Measurements from ENCODE around the gene ZNF337. TPM values are rescaled to one million over a fixed set of nuclear protein-coding genes. Genes with fewer than 3 reads are reported as not detected.
"Not testable (repeated sequence)": the region's sequence is repeated elsewhere in the genome, so short reads cannot be mapped to it uniquely, and the experiment has no call there.

Gene ZNF337
- total and polyA plus RNA-seq, 2 donors (not counting 1 experiment from before 2014, with no cell fraction given), result 16.2 to 24.7 TPM

DNA sequence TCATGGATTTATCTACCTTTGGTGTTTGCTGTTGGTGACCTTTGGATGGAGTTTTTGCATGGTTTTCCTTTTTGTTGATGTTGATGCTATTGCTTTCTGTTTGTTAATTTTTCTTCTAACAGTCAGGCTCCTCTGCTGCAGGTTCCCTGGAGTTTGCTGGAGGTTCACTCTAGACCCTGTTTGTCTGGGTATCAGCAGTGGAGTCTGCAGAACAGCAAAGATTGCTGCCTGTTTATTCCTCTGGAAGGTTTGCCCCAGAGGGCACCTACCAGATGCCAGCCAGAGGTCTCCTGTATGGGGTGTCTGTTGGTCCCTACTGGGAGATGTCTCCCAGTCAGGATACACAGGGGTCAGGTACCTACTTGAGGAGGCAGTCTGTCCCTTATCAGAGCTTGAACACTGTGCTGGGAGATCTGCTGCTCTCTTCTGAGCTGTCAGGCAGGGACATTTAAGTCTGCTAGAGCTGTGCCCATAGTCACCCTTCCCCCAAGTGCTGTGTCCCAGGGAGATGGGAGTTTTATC lies 9.2 kb upstream of the ZNF337 start:
- no peaks in the 10 kb centered on the region for H3K9me3 Mint-ChIP-seq (ENCODE audit: insufficient read depth)
- Histone ChIP-seq H3K9ac (ENCODE audit: low read length) (no peak overlapping the region), H3K27me3 (replicated peaks in 1 of 4; ENCODE audit: control extremely low read depth in 1 of 4, control insufficient read depth in 3 of 4, insufficient read depth in 4 of 4, low read length in 3 of 4) (no peaks in the 10 kb centered on the region), H3K4me3 (ENCODE audit: control extremely low read depth in 1 of 5, extremely low read depth in 1 of 5, insufficient read depth in 1 of 5, low read depth in 2 of 5, low read length in 4 of 5) (no peak overlapping the region), H3K79me2 (ENCODE audit: control insufficient read depth, insufficient read depth, low read length) (peaks cover 10% of the 10 kb centered on the region), H3K27ac (ENCODE audit: low read length in 2 of 2) (no peak overlapping the region), H3K36me3 (replicated peaks in 1 of 2; ENCODE audit: control extremely low read depth in 1 of 2, control insufficient read depth in 1 of 2, extremely low read depth in 1 of 2, insufficient read depth in 2 of 2, low read length in 1 of 2) (no peaks in the 10 kb centered on the region), H2AFZ (ENCODE audit: insufficient read depth, low read depth, low read length, poor library complexity, severe bottlenecking) (no peak overlapping the region), H3K4me1 (ENCODE audit: control insufficient read depth in 2 of 2, insufficient read depth in 2 of 2, low read length in 2 of 2) (peaks cover 10 to 11% of the 10 kb centered on the region in 2 donors), H4K20me1 (ENCODE audit: control insufficient read depth, insufficient read depth, low read length, poor library complexity, severe bottlenecking) (no peaks in the 10 kb centered on the region), H3K9me3 (ENCODE audit: control extremely low read depth in 1 of 3, control insufficient read depth in 2 of 3, insufficient read depth in 1 of 3, low read length in 2 of 3) (peaks cover 0 to 3% (median 2%) of the 10 kb centered on the region in 3 donors), H3K4me2 (replicated peaks; ENCODE audit: low read depth, low read length, poor library complexity, severe bottlenecking) (no peak overlapping the region)
- H3K27ac Mint-ChIP-seq, result no peak overlapping the region
- H3K4me3 Mint-ChIP-seq, result no peak overlapping the region
- TF ChIP-seq, protein P1, sequence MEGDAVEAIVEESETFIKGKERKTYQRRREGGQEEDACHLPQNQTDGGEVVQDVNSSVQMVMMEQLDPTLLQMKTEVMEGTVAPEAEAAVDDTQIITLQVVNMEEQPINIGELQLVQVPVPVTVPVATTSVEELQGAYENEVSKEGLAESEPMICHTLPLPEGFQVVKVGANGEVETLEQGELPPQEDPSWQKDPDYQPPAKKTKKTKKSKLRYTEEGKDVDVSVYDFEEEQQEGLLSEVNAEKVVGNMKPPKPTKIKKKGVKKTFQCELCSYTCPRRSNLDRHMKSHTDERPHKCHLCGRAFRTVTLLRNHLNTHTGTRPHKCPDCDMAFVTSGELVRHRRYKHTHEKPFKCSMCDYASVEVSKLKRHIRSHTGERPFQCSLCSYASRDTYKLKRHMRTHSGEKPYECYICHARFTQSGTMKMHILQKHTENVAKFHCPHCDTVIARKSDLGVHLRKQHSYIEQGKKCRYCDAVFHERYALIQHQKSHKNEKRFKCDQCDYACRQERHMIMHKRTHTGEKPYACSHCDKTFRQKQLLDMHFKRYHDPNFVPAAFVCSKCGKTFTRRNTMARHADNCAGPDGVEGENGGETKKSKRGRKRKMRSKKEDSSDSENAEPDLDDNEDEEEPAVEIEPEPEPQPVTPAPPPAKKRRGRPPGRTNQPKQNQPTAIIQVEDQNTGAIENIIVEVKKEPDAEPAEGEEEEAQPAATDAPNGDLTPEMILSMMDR (IDR thresholded peaks at IDR 0.05), result no peak
- TF ChIP-seq EZH2 (IDR thresholded peaks at IDR 0.05; ENCODE audit: borderline replicate concordance, insufficient read depth, low read depth, low read length, poor library complexity, severe bottlenecking), result no peak
- CTCF ChIA-PET, result no interaction called here
- intact Hi-C loops (cut with micrococcal nuclease), result no loop called here
- H3K27me3 Mint-ChIP-seq, result no peaks in the 10 kb centered on the region
- no peak for DNase-seq
- peaks cover 22% of the 10 kb centered on the region for H3K4me1 Mint-ChIP-seq
- no peak for ATAC-seq (ENCODE audit: low read depth)
- POLR2A ChIA-PET, result no interaction called here

- DNase-seq; H3K9ac ChIP-seq (ENCODE audit: low read length); H4K20me1 ChIP-seq (ENCODE audit: control insufficient read depth, insufficient read depth, low read length, poor library complexity, severe bottlenecking); ATAC-seq (ENCODE audit: low read depth); H3K36me3 ChIP-seq (replicated peaks in 1 of 2; ENCODE audit: control extremely low read depth in 1 of 2, control insufficient read depth in 1 of 2, extremely low read depth in 1 of 2, insufficient read depth in 2 of 2, low read length in 1 of 2); H3K9me3 Mint-ChIP-seq (ENCODE audit: insufficient read depth); POLR2A ChIA-PET; H3K4me3 ChIP-seq (ENCODE audit: control extremely low read depth in 1 of 5, extremely low read depth in 1 of 5, insufficient read depth in 1 of 5, low read depth in 2 of 5, low read length in 4 of 5); intact Hi-C loops (cut with micrococcal nuclease); H3K27me3 ChIP-seq (replicated peaks in 1 of 4; ENCODE audit: control extremely low read depth in 1 of 4, control insufficient read depth in 3 of 4, insufficient read depth in 4 of 4, low read length in 3 of 4); H3K9me3 ChIP-seq (ENCODE audit: control extremely low read depth in 1 of 3, control insufficient read depth in 2 of 3, insufficient read depth in 1 of 3, low read length in 2 of 3); H3K4me2 ChIP-seq (replicated peaks; ENCODE audit: low read depth, low read length, poor library complexity, severe bottlenecking); H3K27me3 Mint-ChIP-seq; H3K4me3 Mint-ChIP-seq; CTCF ChIA-PET; H2AFZ ChIP-seq (ENCODE audit: insufficient read depth, low read depth, low read length, poor library complexity, severe bottlenecking); H3K27ac ChIP-seq (ENCODE audit: low read length in 2 of 2); H3K27ac Mint-ChIP-seq: not testable (repeated sequence)
- H3K4me1 Mint-ChIP-seq, result peaks cover 22% of the 10 kb centered on the region
- Histone ChIP-seq H3K79me2 (ENCODE audit: control insufficient read depth, insufficient read depth, low read length) (peaks cover 10% of the 10 kb centered on the region), H3K4me1 (ENCODE audit: control insufficient read depth in 2 of 2, insufficient read depth in 2 of 2, low read length in 2 of 2) (peaks cover 10 to 11% of the 10 kb centered on the region in 2 donors)
- WGBS (ENCODE audit: insufficient coverage), result no CpG with 5 or more reads among the region's 2 CpGs
Measured at GRCh38 chr20:25704303-25704702, 7.7 kb upstream of the ZNF337 start.

DNA sequence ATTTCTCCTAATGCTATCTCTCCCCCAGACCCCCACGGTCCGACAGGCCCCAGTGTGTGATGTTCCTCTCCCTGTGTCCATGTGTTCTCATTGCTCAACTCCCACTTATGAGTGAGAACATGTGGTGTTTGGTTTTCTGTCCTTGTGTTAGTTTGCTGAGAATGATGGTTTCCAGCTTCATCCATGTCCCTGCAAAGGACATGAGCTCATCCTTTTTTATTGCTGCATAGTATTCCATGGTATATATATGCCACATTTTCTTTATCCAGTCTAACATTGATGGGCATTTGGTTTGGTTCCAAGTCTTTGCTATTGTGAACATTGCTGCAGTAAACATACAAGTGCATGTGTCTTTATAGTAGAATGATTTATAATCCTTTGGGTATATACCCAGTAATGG lies 4.2 kb upstream of the ZNF337 start:
- H3K27ac ChIP-seq (ENCODE audit: low read length in 2 of 2); H3K27me3 Mint-ChIP-seq; H3K4me1 ChIP-seq (ENCODE audit: control insufficient read depth in 2 of 2, insufficient read depth in 2 of 2, low read length in 2 of 2); ATAC-seq (ENCODE audit: low read depth); H3K36me3 ChIP-seq (replicated peaks in 1 of 2; ENCODE audit: control extremely low read depth in 1 of 2, control insufficient read depth in 1 of 2, extremely low read depth in 1 of 2, insufficient read depth in 2 of 2, low read length in 1 of 2); H3K4me2 ChIP-seq (replicated peaks; ENCODE audit: low read depth, low read length, poor library complexity, severe bottlenecking); DNase-seq; H3K27me3 ChIP-seq (replicated peaks in 1 of 4; ENCODE audit: control extremely low read depth in 1 of 4, control insufficient read depth in 3 of 4, insufficient read depth in 4 of 4, low read length in 3 of 4); H3K9me3 ChIP-seq (ENCODE audit: control extremely low read depth in 1 of 3, control insufficient read depth in 2 of 3, insufficient read depth in 1 of 3, low read length in 2 of 3); H2AFZ ChIP-seq (ENCODE audit: insufficient read depth, low read depth, low read length, poor library complexity, severe bottlenecking); H3K4me3 ChIP-seq (ENCODE audit: control extremely low read depth in 1 of 5, extremely low read depth in 1 of 5, insufficient read depth in 1 of 5, low read depth in 2 of 5, low read length in 4 of 5); POLR2A ChIA-PET; H3K9ac ChIP-seq (ENCODE audit: low read length); H4K20me1 ChIP-seq (ENCODE audit: control insufficient read depth, insufficient read depth, low read length, poor library complexity, severe bottlenecking); H3K27ac Mint-ChIP-seq; intact Hi-C loops (cut with micrococcal nuclease); H3K9me3 Mint-ChIP-seq (ENCODE audit: insufficient read depth); CTCF ChIA-PET; H3K4me3 Mint-ChIP-seq: not testable (repeated sequence)
- peaks cover 12% of the 10 kb centered on the region for H3K79me2 ChIP-seq (ENCODE audit: control insufficient read depth, insufficient read depth, low read length)
- H3K4me1 Mint-ChIP-seq, result peaks cover 20% of the 10 kb centered on the region
- no CpG with 5 or more reads among the region's 2 CpGs for WGBS (ENCODE audit: insufficient coverage)
